NK-92 treated with Interleukin-12 subunit alpha and Interleukin-12 subunit beta, amount 100 ng/mL, for 24 hours (cell line): ENCODE results near the gene RIMBP2.

Source experiments
- DNase-seq: peaks from one replicate; lab custom pipeline; 2025; lab: John Stamatoyannopoulos, UW

RIMBP2 gene

DNA sequence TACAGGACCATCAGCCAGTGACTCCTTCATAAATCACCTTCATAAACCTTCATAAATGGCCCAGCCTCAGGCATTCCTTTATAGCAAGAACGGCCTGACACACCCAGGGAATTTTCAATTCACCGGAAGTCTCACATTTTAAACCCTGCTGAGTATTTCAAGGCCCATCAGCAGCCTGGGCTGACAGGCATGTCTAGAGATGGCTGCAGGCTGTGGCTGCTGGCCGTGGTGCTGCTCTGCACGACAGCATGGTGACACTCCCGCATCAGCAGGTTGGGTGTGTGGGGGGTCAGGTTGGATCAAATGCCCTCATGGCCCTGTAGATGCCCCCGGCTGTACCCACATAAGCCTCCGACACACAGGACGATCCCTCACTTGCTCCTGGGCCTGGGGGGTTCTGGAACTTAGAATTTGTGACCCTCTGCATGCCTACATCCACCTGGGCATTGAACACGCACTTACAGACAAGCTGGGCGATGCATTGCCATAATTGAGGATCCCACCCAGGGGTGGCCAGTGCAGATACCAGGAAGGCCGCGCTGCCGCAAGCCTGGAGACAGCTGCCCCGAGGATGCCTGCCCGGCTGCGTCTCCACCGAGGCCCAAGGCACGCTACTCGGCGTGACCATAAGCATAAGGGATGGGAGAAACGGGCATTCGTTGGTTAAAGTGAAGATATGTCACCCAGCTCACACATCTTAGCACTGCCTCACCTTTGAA is 254.1 kb downstream of the RIMBP2 start:
- DNase-seq = no peak

DNA sequence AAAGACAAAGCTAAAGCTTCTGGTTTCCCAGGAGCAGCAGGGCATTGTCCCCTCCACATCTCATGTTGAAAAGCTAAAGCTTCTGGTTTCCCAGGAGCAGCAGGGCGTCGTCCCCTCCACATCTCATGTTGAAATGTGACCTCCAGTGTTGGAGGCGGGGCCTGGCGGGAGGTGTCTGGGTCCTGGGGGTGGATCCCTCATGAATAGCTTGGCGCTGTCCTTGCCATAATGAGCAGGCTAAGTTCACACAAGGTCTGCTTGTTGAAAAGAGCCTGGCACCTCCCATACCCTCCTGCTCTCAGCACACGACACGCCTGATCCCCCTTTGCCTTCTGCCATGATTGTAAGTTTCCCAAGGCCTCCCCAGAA is 254.7 kb downstream of the RIMBP2 start:
- no peak for DNase-seq

- no peak for DNase-seq
Observed at GRCh38 chr12:130460611-130461446, 255.3 kb downstream of the RIMBP2 start.

- no peak for DNase-seq
Observed at GRCh38 chr12:130459916-130460315, 256.2 kb downstream of the RIMBP2 start.

- no peak for DNase-seq
Observed at GRCh38 chr12:130458341-130458740, 257.8 kb downstream of the RIMBP2 start.

- no peak for DNase-seq
Observed at GRCh38 chr12:130457215-130457614, 258.9 kb downstream of the RIMBP2 start.

- no peak for DNase-seq
Observed at GRCh38 chr12:130456375-130457199, 259.5 kb downstream of the RIMBP2 start.

- no peak for DNase-seq
Observed at GRCh38 chr12:130455161-130455560, 260.9 kb downstream of the RIMBP2 start.

DNA sequence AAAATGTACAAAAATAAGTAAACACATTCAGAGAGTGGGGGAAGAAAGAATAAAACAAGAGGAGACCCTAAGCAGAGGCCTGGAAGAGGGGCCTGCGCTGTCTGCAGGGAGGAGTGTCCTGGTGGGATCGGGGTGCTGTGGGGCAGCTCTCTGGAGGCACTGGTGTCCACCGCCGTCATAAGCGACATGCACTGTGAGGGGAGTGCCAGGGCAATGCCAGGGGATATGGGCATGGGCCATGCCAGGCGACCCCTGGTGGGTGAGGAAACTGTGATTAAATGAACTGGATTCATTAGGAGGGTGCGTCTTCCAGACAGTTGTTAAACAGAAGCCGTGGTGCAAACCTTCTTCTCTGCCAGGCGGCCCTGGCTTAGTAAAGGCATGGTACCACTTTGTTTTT is 261.8 kb downstream of the RIMBP2 start:
- DNase-seq = no peak

DNA sequence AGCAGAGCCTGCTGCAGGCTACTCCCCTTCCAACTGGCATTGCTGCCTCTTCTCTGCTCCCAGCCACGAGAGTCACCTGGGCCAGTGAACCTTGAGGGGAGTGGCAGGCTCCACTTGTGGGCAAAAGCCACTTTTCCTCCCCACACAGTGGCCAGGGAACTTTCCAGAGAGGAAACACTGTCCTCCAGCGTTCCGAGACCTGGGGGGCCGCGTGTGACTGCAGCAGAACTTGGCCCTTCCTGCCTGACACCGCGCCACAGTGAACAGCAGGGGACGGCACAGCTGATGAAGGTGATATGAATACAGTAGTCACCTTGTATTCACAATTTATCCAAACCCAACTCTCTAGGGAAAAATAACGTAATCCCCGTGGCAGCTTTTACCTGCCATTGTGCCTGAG is 263.6 kb downstream of the RIMBP2 start:
- no peak for DNase-seq

GRCh38 chr12:130451001-130451930 is 264.8 kb downstream of the RIMBP2 start:
- no peak for DNase-seq

GRCh38 chr12:130449291-130449690 is 266.8 kb downstream of the RIMBP2 start:
- no peak for DNase-seq

DNA sequence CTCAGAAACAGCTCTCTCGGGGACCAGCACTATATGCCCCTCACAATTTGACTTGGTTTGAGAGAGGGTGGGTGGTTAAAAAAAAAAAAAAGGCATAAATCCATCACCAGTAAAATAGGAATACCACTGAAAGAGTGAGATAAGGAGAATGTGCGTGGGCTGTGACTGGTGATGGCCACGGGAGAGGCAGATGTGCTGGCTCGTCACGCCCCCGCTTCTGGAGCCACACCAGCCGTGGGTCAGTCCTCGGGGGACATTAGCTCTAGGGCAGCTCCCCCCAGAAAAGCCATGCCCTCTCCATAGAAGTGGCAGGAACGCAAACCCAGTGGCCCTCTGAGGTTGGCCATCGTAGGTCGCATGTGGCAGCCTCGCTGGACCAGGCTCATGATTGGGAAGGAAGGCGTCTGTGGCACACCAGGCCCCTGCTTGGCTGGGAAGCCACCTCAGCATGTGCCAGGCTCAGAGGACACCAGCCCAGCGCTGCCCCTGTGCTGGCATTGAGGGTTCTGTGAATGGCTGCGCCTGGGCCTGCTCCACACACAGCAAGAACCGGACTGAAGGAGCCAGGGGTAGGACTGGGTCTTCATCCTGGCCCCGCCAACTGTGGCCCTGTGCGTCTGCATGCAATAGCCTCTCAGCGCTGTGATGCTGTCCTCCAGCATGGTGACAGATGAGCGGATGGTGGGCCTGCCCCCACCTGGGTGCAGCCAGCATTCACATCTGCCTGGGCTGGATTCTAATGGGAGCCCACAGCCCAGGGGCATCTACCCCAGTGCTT is 267.9 kb downstream of the RIMBP2 start:
- DNase-seq = no peak

GRCh38 chr12:130447655-130447965 is 268.5 kb downstream of the RIMBP2 start:
- DNase-seq = no peak

DNA sequence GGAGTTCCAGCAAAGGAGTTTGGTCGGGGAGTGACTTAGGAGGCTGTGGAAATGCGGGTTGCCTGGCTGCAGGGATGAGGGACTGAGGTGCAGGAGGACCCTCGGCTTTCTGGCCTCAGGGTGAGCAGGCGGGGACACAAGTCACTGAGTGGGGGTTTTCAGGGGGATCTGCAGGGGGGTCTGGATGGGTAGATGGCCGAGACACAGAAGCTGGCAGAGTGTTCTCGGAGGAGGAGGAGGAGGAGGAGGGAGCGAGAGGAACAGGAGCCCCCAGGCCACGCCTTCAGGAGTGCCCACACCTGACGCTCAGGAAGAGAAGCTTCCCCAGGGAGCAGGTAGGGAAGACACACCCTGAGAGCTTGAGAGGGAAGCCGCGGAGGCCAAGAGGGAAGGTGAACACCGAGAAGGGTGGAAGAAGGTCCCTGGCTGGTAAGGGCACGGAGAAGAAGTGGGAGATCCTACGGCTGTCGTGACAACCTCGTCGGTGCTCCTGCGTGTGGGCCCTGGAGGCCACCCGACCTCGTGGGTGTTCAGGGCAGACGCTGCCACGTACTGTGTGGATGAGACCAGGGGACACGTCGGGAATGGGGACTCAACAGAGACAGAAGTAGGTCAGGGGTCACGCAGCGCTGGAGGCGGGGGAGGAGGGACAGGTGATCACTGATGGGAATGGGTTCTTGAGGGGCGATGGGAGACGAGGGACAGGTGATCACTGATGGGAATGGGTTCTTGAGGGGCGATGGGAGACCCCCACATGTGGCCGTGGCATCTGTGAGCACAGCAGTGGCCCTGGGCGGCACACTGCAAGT is 269.0 kb downstream of the RIMBP2 start:
- no peak for DNase-seq

GRCh38 chr12:130444986-130445385 is 271.1 kb downstream of the RIMBP2 start:
- no peak for DNase-seq

DNA sequence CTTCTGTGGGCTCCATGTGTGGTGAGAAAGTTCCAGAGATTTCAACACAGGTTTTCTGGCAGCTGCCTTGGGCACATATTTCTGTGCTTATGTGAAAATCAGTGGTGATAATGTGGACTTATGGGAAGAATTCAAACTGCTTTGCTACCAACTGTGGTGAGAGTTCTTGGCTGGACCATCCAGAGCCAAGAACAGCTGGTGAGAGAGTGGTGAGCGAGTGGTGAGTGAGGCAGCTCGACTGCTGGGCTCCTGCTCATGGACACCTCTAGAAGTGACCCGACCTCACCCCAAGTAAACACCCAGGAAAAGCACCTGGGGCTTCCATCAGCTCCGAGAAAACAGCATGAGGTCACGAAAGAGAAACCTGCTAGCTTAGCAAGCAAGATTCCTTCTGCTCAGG is 272.0 kb downstream of the RIMBP2 start:
- no peak for DNase-seq

DNA sequence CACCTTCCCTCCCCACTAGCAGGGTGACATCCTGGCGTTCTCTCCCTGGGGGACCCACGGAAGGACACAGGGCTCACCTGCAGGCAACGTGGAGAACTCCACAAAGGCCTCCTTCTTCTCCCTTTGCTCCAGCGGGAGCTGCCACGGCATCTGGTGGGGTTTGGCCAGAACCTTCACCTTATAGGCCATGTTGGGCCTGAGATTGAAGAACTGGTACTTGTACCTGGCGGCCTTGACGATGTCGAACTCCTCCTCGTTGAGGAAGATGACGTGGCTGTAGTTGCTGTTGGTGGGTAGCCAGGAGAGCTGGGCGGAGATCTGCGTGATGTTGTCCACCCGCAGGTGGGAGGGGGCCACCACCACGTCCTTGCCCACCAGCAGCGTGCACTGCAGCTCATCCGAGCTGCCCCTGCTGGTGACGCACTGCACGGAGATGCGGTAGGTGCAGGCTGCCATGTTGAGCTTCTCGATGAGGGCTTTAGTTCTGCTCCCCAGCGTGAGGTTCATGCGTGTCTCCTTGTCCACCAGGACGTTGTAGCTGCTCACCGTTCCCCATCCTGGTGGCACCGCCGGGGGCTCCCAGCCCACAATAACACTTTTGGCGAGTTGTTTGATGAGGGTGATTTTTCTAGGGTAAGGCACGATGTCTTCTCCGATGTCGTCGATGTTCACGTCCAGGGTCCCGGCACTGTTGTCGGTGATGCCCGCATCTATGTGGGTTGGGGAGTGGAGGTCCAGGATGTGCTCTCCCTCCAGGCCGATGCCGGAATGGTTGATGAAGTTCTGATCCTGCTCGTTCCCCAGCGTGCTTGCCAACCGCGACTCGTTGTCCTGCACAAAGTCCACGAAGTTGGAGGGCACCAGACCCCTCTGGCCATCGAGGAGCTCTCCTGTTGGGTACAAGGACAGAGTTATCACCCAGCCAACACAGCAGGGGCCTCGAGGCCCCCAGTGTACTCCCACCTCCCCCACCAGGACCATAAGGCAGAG is 274.0 kb downstream of the RIMBP2 start:
- DNase-seq = no peak
